ENCODE measurements around the gene NUP85.

DNA sequence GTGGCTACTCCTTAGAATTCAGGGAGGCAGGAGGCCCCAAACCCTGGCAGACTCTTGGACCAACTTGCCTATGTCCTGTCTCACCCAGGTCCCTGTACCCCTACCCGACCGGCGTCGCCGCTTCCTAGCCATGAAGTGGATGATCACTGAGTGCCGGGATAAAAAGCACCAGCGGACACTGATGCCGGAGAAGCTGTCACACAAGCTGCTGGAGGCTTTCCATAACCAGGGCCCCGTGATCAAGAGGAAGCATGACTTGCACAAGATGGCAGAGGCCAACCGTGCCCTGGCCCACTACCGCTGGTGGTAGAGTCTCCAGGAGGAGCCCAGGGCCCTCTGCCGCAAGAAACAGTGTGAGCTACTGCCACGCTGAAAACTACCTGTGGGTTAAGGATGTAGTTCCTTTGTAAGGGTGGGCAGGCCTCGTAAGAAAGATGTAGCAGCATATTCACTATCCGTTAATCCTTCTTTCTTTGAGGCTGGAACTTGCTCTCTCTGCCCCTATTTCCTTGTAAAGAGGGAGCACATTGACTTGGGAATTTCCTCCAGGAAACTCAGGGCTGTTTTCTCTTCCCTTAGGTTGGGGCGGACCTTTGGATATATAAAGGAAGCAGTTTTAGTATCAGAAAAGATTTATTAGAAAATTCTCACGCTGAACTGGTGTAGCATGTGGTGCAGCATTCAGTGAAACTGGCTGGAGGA is 60.3 kb downstream of the NUP85 start:
- TF ChIP-seq POLR2AphosphoS5 (IDR thresholded peaks at IDR 0.05; ENCODE audit: low read depth, low read length) (no peak), POLR2A (IDR thresholded peaks at IDR 0.05; ENCODE audit: low read depth, low read length) (no peak), TAF1 (IDR thresholded peaks at IDR 0.05; ENCODE audit: borderline replicate concordance, low read depth, low read length) (no peak)

All from GM12892 (cell line).